VCaP (cell line): ENCODE measurements around the gene USP20.

Source experiments
- H3K27ac ChIP-seq: fragments of 450-650 bp; 2 replicates; pipeline ENCODE4 v1.5.1; 2017
- CTCF ChIP-seq: fragments of 450-650 bp; conservative IDR thresholded peaks from 2 replicates; pipeline ENCODE4 v1.5.1; 2017; ENCODE audit warnings: mild to moderate bottlenecking, moderate library complexity

USP20 gene

GRCh38 chr9:129910628-129911567 lies 75.6 kb downstream of the USP20 start:
- H3K27ac ChIP-seq: no peak overlapping the region

GRCh38 chr9:129914051-129914450 lies 78.8 kb downstream of the USP20 start:
- H3K27ac ChIP-seq: no peak overlapping the region
- no peak for TF ChIP-seq CTCF

More at GRCh38 chr9:129910628-129911567, 75.6 kb downstream of the USP20 start:
- TF ChIP-seq CTCF: no peak

GRCh38 chr9:129916707-129917106 lies 81.4 kb downstream of the USP20 start:
- TF ChIP-seq CTCF: no peak
- H3K27ac ChIP-seq: no peak overlapping the region

- TF ChIP-seq CTCF: no peak
- H3K27ac ChIP-seq: no peak overlapping the region
Observed at GRCh38 chr9:129918296-129918950, 83.2 kb downstream of the USP20 start.

GRCh38 chr9:129919277-129919676 lies 84.0 kb downstream of the USP20 start:
- H3K27ac ChIP-seq: no peak overlapping the region

GRCh38 chr9:129919841-129920240 lies 84.6 kb downstream of the USP20 start:
- no peak overlapping the region for H3K27ac ChIP-seq
- no peak for TF ChIP-seq CTCF

More at GRCh38 chr9:129919277-129919676, 84.0 kb downstream of the USP20 start:
- no peak for TF ChIP-seq CTCF

- no peak for TF ChIP-seq CTCF
- H3K27ac ChIP-seq: no peak overlapping the region
Observed at GRCh38 chr9:129921905-129922304, 86.6 kb downstream of the USP20 start.
